HG03135 (cell line): ENCODE results near the gene RPTOR.
"Not testable (repeated sequence)": the region's sequence is repeated elsewhere in the genome, so short reads cannot be mapped to it uniquely, and the experiment has no call there.

Experiments used
- ATAC-seq: cut with Tn5 transposase; IDR thresholded peaks from one replicate; pipeline ENCODE4 v1.9.1; 2021; ENCODE audit warnings: mild to moderate bottlenecking, moderate library complexity; ENCODE audit not compliant: unreplicated experiment

Gene RPTOR

GRCh38 chr17:80872501-80873306, 328.1 kb downstream of the RPTOR start:
- no peak for ATAC-seq

GRCh38 chr17:80873307-80873951, 328.8 kb downstream of the RPTOR start:
- no peak for ATAC-seq

GRCh38 chr17:80874866-80875445, 330.3 kb downstream of the RPTOR start:
- ATAC-seq, result no peak

GRCh38 chr17:80875480-80875995, 330.9 kb downstream of the RPTOR start:
- ATAC-seq, result not testable (repeated sequence)

- ATAC-seq, result not testable (repeated sequence)
Measured at GRCh38 chr17:80876456-80876949, 331.9 kb downstream of the RPTOR start.

- peak; percentile 73 for ATAC-seq
Measured at GRCh38 chr17:80876950-80877728, 332.5 kb downstream of the RPTOR start.

GRCh38 chr17:80877729-80878303, 333.2 kb downstream of the RPTOR start:
- peak; percentile 15 for ATAC-seq

- no peak for ATAC-seq
Measured at GRCh38 chr17:80878876-80879722, 334.5 kb downstream of the RPTOR start.

- no peak for ATAC-seq
Measured at GRCh38 chr17:80879723-80880647, 335.3 kb downstream of the RPTOR start.

- ATAC-seq, result no peak
Measured at GRCh38 chr17:80880648-80880985, 336.0 kb downstream of the RPTOR start.

GRCh38 chr17:80881306-80881705, 336.7 kb downstream of the RPTOR start:
- ATAC-seq, result no peak

GRCh38 chr17:80882323-80882722, 337.7 kb downstream of the RPTOR start:
- no peak for ATAC-seq

GRCh38 chr17:80882926-80883685, 338.5 kb downstream of the RPTOR start:
- no peak for ATAC-seq

- ATAC-seq, result no peak
Measured at GRCh38 chr17:80883831-80884735, 339.4 kb downstream of the RPTOR start.

GRCh38 chr17:80884811-80885210, 340.2 kb downstream of the RPTOR start:
- no peak for ATAC-seq

GRCh38 chr17:80885947-80886582, 341.4 kb downstream of the RPTOR start:
- ATAC-seq, result no peak
